NCI-H187 treated with DMSO at 0.1 percent for 48 hours (cell line): ENCODE data around the gene RHOXF1.
"Not testable (repeated sequence)": the region's sequence is repeated elsewhere in the genome, so short reads cannot be mapped to it uniquely, and the experiment has no call there.

Experiments used
- DNase-seq: peaks from one replicate; lab custom pipeline; 2025; lab: John Stamatoyannopoulos, UW

RHOXF1 gene, protein sequence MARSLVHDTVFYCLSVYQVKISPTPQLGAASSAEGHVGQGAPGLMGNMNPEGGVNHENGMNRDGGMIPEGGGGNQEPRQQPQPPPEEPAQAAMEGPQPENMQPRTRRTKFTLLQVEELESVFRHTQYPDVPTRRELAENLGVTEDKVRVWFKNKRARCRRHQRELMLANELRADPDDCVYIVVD

DNA sequence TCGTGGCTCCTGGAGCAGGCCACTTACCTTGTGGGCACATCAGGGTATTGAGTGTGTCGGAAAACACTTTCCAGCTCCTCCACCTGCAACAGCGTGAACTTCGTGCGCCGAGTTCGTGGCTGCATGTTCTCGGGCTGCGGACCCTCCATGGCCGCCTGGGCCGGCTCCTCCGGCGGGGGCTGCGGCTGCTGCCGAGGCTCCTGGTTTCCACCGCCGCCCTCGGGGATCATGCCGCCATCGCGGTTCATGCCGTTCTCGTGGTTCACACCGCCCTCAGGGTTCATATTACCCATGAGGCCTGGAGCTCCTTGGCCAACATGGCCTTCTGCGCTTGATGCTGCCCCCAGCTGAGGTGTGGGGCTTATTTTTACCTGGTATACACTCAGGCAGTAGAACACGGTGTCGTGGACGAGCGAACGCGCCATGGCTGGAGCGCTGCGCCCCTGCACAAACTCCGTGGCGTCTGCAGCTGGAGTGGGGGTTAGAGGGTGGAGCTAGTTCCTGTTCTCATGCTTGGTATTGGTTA is at the start of gene RHOXF1:
Gene RHOXF1, minus strand, starts transcription at position 476 of the 526 bp plus-strand sequence. Its CDS starts 51 bp downstream, at position 425.
- DNase-seq: no peak

DNA sequence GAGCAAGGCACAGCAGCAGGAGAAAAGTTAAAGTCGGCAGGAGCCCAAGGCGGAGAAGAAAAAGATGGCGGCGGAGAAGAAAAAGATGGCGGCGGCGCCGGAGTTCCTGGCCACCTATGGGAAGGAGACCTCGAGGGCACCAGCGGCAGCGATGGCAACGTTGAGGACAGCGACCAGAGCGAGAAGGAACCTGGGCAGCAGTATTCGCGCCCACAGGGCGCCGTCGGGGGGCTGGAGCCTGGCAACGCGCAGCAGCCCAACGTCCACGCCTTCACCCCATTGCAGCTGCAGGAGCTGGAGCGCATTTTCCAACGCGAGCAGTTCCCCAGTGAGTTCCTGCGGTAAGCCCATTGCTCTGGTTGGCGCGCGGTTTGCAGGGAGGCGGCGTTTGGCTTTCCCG is 43.4 kb upstream of the RHOXF1 start:
- DNase-seq: not testable (repeated sequence)

DNA sequence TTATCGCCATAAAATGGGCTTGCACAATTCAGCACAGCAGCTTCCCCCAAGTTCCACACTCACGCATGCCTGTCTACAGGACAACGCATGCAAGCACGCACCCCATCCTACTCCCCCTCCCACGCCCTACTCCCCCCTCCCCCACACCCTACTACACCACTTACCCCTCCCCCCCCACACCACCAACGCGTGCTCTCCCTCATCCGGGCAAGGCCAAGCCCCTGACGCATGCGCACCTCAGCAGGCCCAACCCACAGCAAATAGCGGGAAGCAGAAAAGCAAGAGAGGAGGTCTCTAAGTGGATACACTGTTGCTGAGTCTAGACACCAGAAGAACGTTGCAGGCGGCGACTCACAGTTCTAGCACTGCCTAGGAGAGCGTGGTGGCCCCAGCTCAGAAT is 42.6 kb upstream of the RHOXF1 start, which contains the start of gene RHOXF2:
Gene RHOXF2, plus strand, starts transcription at position 301 of the 400 bp plus-strand sequence. CDS start 138 bp downstream, outside the sequence.
- DNase-seq: not testable (repeated sequence)

DNA sequence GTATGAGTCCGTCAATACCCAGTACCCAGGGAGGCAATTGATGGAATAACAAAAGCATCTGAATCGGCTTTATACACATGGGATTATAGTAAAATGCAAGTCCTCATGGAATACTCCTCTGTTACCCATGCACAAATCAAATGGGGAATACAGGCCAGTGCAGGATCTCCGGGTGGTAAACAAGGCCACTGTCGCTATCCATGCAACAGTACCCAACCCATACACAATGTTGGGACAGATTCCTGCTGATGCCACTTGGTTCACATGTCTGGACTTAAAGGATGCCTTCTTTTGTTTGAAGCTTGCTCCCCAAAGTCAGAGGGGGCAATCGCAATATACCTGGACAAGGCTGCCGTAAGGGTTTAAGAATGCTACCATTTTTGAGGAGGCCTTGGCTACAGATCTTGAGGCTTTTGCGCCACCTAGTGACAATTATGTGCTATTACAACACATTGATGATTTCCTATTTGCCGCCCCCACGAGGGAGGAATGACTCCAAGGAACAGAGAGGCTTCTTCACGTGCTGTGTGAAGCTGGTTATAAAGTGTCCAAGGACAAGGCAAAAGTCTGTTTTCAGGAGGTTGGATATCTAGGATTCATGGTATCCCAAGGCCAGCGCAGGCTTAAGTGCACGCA is 34.5 kb upstream of the RHOXF1 start:
- not testable (repeated sequence) for DNase-seq

DNA sequence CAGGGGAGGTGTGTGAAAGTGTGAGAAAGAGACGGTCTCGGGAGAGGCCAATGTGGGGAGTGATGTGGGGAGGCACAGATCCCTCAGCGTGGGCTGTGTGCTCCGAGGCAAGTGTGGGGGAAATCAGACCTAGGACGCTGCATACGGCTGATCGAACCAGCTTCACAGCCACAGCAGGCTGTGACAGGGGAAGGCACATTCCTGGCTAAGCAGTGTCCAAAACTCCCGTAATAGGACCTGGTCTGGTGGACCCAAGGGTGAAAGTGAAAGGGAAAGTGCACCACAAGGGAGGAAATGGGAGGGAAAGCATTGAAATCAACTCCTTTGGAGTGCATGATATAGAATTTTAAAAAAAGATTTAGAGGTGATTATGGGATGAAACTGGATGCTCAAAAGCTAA is 31.8 kb upstream of the RHOXF1 start:
- DNase-seq: no peak

DNA sequence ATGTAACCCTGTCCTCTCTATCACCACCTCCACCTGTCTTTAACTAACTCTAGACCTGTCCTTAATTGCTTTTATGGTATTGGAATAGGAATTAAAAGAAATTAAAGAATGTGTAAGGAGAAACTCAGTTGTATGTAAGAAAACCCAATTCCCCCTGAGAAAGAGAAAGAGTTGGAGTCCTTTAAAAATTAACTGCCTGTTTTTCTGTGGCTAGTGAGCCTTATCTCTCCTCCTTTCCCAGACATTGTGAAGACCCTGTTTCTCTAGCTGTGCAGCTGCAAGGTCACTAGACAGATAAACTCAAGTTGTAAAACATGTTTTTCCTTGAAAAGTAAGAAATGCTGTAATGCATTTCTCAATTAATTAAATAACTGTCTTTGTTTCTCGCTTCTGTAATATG is 30.6 kb upstream of the RHOXF1 start:
- not testable (repeated sequence) for DNase-seq

DNA sequence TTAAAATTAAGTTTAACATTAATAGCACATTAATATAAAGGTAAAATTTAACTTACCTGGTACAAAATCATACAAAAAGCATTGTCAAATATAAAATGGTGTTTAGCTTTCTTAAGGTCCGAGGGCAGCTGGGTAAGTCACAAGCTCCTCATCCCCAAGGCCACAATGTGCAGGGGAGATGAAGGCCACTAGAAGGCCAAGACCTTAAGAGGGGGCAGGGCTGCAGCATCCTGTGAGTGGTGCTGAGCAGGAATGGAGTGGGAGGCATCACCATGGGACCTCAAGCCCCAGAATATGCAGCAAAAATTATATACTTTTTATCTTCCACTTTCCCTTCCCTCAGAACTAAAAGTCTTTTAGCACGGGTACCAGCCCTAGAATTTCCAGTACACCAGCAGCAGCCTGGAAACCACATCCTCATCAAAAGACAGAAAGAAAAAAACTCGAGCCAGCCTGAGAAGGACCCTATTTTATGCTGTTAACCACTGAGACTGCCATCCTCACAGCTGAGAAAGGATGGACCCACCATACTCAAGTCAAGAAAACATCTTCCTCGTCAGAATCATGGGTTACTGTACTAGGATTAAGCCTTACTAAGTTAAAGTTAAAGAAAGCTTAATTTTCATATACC is 29.7 kb upstream of the RHOXF1 start:
- DNase-seq: no peak

DNA sequence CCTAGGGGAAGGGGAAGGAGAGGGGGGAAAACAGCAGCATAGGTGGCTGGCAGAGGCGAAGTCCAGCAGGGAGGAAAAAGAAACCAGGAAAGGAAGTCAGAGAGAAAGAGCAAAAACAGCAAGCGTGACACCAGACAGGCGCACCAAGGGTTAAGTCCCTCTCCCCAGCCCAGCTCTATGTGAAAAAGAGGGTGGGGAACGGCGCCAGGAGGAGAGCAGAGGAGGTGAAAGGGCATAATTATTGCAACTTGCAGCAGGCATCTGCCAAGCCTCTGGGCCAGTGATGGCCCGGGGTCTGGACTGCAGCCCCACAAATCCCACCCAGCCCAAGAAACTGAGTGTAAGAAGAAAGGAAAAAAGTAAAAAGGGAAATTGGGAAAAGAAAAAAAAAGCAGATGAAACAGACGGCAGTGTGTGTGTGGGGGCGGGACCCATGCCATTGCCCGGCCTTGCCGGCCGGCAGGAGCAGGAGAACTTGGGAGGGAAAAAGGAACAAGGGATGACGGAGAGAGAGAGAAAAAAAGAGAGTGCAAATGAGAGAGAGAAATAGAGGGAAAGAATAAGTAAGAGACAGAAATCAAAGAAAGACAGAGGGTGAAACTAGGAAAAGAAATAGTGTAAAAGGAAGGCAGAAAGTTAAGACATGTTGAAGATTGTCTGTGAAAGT is 28.6 kb upstream of the RHOXF1 start:
- no peak for DNase-seq

DNA sequence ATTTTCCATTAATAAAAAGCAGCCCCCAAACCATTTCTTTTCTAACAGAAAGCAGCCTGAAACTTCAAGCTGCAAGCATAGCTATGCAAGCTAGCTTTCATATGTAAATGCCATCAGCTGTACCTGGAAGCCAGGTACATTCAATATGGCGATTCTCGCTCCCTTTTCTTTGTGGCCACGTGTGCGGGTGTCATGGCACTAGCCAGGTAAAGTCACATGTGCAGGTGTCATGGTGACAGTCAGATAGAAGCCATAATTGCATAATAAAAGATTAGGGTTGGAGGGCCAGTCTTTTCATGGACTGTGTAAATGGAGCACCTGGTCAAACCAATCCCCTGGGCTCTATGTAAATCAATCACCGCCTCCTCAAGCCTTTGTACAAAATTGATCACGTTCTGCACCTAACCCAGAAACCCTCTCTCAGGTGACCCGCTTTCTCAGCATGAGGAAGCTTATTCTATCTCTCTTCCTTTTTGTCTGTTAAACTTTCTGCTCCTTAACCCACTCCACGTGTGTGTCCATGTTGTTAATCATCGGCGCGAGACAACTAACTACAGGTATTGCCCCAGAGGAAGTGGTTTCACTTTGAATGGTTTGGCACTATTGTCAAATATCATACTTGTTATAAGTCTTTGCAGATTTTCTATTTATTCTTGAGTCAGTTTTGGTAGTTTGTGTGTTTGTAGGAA is 24.7 kb upstream of the RHOXF1 start:
- no peak for DNase-seq

DNA sequence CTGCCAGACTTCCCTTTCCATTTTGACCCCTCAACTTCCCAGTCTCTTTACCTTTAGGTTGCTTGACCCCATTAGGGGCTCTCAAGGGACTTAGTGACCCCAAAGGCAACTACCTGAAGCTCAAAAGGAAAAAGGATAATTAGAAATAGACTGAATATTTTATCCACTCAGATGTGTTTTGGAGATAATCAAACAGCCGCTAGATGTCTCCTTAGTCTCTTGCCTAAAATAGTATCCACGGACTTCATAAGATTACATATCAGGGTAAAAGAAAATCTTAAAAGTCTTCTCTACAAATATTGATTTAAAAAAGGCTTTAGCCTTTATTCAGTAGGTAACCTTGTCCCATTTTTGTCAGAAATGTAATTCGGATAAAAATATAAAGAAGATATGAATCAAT is 21.7 kb upstream of the RHOXF1 start:
- no peak for DNase-seq

DNA sequence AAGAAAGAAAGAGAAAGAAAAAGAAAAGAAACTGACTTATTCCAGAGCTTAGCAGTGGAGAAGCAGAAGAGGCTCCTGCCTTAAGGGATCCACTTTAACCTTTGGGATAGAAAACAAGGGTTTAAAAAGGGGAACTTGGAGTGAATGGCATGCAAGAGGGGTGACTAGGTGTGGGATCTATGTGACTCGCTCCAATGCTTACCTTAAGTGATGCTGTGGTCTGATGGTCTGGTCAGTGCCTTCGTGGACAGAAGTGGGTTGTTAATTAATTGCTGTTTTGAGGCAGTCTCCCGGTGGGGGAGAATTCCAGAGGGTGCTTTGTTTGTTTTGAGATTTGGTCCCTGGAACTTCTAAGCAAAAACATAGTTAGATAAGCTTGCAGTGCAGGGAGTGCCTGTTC is 21.1 kb upstream of the RHOXF1 start:
- DNase-seq: no peak

DNA sequence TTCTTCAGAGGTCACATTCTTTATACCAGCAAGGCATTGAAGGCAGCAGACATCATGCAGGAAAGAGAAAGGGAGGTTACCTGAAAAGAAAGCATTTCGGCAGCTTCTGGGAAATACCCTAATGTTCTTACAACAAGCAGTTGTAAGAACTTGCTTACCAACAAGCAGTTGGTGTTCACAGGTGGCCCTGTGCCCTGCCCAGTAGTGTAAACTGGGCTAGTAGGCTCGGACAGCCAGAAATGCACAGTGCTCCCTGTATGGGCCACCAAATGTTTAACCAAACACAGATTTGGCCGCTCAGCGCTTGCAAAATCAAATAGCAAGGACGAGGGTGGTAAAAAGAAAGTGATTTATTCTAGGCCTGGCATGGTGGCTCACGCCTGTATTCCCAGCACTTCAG is 20.4 kb upstream of the RHOXF1 start:
- DNase-seq: no peak

DNA sequence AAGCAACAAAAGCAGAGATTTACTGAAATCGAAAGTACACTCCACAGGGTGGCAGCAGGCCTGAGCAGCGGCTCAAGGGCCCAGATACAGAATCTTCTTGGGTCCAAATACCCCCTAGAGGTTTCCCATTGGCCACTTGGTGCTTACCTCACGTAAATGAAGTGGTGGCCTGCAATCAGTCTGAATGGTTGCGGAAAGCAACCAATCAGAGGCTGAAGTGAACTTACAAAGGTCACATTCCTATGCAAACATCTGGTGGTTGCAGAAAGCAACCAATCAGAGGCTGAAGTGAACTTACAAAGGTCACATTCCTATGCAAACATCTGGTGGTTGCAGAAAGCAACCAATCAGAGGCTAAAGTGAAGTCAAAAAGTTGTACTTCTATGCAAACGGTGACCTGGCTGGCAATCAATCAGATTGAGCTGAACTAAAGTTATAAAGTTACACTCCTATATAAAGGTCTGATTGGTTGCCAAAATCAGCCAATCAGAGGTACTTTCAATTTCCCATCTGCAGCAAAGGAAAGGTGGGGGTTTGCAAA is 12.7 kb upstream of the RHOXF1 start:
- not testable (repeated sequence) for DNase-seq

DNA sequence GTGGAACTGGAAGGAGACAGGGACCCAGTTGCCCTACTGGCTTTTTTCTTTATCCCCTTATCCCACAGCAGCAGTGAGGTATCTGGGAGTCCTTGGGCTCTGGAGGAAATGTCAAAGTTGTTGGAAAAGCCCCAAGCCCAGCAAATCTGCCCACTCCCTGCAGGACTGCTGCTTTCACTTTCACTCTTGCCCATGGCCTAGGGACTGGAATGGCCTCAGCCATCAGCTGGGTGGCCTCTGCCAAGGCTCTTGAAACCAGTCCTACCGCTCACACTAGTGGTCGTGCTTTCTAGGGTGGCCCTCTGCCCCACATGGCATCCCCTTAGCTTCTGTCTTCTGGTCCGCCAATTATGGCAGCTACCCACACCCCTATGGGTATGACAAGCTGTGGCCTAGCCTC is 9.7 kb upstream of the RHOXF1 start:
- DNase-seq: no peak

DNA sequence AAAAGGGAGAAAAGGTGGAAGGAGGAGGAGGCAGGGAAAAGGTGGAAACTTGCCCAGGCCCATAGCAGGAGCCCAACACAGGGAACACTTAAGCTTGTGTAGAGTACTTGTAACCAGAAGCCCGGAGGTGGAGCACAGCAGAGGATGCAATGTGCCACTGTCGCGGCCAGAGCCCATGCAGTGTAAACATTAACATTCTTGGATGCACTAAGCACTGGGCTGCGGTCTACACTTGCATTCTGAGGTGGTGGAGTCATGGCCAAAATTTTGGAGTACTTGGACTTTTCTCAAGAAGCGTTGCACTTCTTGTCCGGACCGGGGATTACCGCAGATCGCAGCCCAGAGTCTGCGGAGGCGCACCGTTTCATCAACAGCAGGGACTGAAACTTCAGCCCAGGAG is 4.5 kb upstream of the RHOXF1 start:
- no peak for DNase-seq

DNA sequence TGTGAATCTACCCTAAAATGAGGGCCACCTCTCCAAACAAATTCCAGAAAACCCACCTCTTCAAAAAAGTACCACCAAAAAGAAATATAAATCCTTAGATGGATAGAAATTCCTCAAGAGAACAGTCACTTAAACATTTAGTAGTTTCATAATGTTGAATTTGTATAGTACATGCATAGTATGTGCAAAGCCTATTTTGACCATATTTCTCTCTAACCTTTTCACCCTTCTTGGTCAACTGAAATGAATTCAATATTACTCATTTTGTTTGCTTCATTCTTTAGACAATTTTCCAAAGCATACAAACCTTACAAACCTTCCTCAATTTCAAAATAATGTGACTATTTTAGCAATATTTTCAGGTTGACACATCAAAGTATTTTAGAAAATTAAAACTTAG is 4.1 kb downstream of the RHOXF1 start:
- no peak for DNase-seq

DNA sequence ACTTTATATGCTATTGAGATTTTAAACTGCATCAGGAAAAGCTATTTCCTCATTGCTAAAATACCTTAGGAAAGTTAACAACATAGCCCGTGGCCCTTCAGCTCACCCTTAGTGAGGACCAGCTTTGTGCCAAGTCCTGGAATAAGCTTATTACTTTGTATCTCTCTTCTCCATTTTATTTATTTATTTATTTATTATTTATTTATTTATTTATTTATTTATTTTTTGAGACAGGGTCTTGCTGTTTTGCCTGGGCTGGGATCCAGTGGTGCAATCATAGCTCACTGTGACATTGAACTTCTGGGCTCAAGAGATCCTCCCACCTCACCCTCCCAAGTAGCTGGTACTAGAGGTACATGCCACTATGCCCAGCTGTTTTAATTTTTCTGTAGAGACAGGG is 6.3 kb downstream of the RHOXF1 start:
- DNase-seq: no peak

DNA sequence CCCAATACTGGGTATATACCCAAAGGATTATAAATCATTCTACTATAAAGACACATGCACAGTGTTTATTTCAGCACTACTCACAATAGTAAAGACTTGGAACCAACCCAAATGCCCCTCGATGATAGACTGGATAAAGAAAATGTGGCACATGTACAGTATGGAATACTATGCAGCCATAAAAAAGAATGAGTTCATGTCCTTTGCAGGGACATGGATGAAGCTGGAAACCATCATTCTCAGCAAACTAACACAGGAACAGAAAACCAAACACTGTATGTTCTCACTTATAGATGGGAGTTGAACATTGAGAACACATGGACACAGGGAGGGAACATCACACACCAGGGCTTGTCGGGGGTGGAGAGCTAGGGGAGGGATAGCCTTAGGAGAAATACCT is 11.0 kb downstream of the RHOXF1 start:
- DNase-seq: not testable (repeated sequence)

DNA sequence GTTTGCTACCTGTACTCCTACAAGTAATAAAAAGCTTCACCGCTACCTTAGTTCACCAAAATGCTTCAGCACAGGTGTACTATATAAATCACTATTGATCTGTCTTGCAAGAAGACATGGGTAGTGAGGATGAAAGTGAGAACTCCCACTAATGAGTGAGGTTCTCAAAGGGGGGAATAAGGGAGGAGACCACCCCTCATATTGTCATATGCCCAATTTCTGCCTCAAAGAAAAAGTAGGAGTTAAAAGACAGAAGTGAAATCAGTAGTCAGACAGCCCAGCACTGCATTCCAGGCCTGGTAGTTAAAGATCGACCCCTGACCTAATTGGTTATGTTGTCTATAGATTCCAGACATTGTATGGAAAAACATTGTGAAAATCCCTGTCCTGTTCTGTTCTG is 14.7 kb downstream of the RHOXF1 start:
- not testable (repeated sequence) for DNase-seq

DNA sequence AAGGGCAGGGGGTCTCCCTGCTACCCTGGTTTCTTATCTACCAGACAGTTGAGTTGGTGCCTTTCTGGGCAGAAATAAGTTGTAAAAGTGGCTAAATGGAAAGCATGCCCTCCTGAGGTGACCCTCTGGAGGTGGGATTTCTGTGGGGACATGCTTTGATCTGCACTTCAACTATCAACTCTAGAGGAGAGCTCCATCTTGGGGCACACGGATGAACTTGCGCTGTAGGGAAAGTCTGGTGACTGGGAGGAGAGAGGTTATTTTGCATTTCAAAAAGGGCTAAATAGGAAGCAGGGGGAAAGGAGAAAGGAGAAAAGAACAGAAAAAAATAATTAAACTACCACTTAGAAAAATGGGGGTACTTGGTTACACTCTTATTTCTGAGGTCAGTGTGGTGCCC is 25.5 kb downstream of the RHOXF1 start:
- DNase-seq: no peak

DNA sequence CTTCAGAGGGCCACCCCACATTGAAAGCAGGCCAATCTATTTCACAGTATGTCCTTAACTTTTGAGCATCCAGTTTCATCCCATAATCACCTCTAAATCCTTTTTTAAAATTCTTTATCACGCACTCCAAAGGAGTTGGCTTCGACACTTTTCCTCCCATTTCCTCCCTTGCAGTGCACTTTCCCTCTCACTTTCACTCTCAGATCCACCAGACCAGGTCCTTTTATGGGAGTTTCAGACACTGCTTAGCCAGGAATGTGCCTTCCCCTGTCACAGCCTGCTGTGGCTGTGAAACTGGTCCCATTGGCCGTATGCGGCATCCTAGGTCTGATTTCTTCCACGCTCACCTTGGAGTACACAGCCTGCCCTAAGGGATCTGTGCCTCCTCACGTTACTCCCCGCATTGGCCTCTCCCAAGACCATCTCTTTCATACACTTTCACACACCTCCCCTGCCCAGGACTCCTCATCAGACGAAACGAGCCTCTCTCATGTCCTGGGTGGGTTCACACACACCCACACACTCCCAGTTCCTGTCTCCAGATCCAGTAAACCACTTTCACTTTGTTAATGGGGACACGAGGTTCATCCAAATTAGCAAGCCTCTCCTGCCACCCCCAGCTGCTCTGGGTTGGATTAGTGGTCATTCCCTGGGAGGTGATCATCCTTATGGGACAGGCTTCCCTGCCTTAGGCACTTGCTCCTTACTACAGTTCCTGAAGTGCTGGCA is 28.3 kb downstream of the RHOXF1 start:
- DNase-seq: no peak
